ENCODE data around the gene FOXB1.

- TF ChIP-seq CTCF (IDR thresholded peaks at IDR 0.05): no peak
- TF ChIP-seq POLR2A (IDR thresholded peaks at IDR 0.05): no peak
Measured at GRCh38 chr15:59958288-59958687, 45.8 kb upstream of the FOXB1 start.
